Stimulated activated CD4-positive, alpha-beta T cell treated with anti-CD3 and anti-CD28 coated beads, Interleukin-2, amount 100 ng/mL, for 48 hours (primary cell): Measurements from ENCODE around the gene PKP1.

Source experiments
- DNase-seq, 2 donors: peaks; one replicate each; pipeline ENCODE4 v3.0.0-alpha.2; 2020

PKP1 gene

DNA sequence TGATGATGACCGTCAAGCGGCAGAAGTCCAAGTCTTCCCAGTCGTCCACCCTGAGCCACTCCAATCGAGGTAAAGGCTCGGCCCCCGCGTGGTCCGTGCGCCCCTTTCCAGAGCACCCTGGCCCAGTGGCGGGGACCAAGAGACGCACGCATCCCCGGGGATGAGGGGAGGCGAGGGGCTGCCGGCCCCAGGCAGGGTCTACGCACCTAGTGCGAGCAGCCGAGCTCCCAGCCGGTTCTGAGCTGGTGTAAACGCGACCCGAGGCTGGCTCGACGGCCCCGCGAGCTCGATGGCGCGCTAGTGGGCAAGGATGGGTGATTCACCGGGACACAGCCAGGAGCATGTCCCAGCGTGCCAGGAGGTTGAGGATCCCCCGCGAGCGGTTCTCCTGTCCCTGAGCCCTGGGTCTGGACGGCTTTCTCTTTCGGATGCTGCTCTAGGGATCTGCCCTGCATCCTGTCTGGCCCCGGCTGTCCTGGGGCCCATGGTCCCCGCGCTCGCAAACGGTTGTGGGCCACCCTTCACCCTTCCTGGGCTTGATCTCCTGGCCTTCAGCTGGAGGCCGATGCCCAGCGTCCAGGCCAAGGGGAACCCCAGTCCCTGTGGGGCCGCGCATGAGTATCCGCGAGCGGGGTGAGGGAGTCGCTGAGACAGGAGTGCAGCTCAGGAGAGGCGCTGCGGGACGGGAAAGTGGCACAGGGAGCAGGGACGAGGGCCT is 689 bp downstream of the PKP1 start:
- DNase-seq: no peak

DNA sequence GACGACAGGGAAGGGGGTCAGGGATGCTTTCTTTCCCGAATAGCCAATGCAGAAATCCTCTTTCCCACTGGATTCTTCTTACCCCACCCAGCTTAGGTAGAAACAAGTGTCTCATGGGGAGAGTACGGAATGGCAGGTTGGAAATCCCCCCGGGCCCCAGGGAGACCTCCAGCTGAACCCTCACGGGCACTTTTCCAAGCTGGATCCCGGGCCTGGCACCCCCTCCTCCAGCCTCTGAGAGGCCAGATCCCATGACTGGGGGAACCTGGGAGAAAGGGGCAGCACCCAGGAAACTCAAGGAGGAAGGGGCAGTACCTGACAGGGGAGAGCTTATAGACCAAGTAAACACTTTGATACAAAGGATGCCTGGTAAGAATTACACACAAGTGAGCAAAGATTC is 1.3 kb downstream of the PKP1 start:
- no peak for DNase-seq

GRCh38 chr1:201285846-201286245 is 2.5 kb downstream of the PKP1 start:
- DNase-seq: no peak

DNA sequence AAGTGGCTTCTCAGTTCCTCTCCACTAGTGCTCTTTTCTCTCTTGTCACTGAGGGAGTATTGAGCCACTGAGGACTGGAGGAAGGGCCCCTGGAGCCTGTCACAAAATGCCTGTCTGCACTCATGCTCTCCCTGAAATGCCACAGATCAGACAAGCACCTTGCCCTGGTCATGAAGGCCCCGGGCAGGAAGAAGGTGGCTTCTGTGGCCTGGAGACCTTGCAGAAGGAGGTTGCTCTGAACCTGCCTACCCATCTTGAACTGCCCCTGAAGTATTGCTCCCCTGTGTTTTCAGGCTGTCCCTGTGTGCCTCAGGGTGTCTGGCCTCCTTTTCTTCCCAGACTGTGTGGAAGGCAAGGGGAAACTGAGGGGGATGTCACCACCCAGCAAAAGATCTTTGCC is 3.1 kb downstream of the PKP1 start:
- no peak for DNase-seq

- DNase-seq: no peak
These were observed 4.7 kb downstream of the PKP1 start for GRCh38 chr1:201288007-201288406.

DNA sequence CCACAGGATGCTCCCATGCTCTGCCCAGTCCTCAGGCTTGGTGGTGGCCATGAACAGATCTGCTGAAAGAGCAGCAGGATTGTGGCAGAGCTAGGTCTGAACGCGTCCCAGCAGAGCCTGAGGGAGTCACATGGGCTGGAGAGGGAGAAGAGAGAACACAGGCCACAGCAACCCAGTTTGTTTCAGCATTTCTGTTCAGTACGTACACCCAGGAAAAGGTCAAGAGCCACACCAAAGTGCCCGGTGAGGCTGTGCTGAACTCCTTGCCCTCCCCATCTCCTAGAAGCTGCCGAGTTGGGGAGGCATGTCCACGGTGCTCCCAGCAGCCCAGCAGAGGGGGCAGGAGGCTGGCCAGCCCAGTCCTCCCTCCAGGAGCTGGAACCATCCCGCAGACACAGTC is 5.5 kb downstream of the PKP1 start:
- DNase-seq: no peak

DNA sequence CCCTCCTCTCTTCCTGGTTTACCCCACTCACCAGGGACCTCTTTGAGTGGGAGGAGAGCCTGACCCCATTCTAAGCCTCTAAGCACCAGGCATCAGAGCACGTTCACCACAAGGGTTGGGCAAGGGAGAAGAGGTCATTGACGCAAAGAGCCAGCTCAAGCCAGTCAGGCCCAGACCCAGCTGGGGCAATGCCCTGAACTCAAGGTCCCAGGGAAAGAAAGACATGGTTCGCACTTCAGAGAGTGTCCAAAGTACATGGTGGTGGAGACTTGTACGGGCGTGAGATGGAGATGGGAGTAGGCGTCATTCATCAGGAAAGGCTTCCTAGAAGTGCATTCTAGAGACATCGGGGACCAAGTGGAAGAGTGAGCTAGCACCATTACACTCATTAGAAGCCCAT is 7.2 kb downstream of the PKP1 start:
- DNase-seq: no peak

GRCh38 chr1:201291916-201292315 is 8.6 kb downstream of the PKP1 start:
- DNase-seq: no peak

GRCh38 chr1:201294876-201295275 is 11.6 kb downstream of the PKP1 start:
- no peak for DNase-seq

GRCh38 chr1:201295346-201295745 is 12.0 kb downstream of the PKP1 start:
- DNase-seq: no peak

GRCh38 chr1:201295861-201296260 is 12.6 kb downstream of the PKP1 start:
- DNase-seq: no peak

DNA sequence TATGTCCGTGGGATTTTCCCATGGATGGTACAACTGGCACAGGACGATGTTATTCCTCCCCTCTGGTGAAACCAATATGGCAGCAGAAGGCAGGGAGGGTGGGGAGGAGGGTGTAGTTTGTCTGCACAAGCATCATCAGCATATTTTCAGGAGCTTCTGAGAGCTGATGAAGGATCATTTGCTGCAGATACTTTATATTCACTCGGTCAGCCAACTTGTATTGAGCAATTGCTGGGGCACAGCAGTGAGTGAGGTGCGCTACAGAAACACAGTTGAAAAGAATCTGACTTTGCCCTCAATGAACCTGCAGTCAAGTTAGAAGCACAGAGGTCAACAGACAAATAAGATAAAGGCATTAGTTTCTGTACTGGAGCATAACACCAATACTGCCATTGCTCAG is 13.0 kb downstream of the PKP1 start:
- no peak for DNase-seq

DNA sequence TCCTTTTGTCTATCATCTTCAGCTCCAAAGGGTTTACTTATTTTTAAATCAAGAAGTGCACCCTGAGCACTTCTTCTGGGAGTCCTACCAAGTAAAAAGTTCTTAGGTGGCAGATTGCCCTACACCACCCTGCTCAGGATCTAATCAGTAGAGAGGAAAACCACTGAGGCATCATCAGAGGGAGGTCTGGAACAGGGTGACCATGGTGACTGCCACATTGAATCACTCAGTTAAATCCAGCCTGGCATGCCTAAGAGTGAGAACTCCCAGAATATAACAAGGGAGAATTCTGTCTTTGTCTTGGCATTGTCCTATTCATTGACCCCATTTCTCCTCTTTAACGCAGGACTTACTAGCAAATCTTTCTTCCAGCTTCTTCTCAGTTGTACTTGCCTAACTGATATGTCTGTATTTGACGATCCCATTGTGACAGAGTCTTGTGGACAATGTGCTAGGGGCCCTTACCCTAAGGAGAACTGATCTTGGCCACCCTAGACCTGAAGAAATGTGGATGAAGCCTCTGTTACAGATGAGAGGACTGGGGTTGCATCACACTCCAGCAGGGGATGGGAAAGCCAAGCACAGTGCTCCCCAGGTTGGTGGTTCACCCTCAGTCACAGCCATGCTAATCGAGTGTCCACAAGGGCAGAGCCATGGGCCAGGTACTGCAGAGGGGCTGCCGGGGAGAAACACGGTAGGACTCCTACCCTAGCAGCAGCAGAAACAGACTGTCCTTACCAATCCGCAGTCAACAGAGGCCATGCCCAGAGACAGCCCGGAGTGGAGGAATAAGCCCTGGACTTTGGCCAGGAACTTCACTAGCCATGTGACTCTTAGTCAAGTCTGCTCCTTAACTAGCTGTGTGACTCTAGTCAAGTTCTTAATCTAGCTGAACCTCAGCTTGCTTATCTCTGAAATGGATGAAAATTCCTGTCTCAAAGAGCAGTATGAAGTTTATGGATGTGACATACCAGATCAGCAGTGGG is 15.4 kb downstream of the PKP1 start:
- no peak for DNase-seq

GRCh38 chr1:201299968-201300367 is 16.7 kb downstream of the PKP1 start:
- no peak for DNase-seq

- no peak for DNase-seq
These were observed 17.3 kb downstream of the PKP1 start for GRCh38 chr1:201300641-201301040.

GRCh38 chr1:201302163-201303152 is 19.2 kb downstream of the PKP1 start:
- DNase-seq: no peak

DNA sequence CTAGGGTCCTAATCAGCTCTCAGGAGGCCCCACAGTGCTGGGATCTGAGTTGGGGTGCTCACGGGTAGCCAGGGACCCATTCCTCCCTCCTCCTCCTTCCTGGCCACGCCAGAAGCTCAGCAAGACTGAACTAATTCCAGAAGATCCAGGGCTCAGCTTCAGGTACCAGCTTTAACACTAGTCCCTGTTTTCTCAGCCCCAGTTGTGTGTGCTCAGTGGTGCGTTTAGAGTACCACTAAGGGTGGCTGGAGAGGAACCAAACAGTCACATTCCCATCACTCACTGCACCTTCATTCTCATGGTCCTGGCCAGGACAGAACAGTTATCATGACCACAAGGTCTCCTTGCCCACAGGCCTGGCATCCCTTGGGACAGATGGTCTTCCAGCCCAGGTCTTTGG is 20.8 kb downstream of the PKP1 start:
- DNase-seq: no peak

DNA sequence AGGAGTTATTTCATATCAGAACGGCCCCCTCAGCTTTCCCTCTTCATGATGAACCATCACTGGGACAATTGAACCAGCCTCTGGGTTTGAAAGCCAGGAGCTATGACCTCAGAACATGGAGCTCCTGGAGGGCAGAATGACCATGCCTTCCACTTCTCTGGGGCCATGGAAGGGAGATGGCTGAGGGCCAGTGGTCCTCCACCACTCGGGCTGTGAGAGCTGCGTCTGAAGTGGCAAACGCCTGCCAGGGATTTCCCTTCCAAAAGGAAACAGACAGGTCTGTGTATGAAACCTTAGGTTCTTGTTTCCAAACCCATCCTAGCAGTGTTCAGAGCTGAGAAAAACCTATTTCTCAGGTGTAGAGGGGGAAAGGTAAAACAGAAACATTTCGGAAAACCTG is 22.5 kb downstream of the PKP1 start:
- no peak for DNase-seq

DNA sequence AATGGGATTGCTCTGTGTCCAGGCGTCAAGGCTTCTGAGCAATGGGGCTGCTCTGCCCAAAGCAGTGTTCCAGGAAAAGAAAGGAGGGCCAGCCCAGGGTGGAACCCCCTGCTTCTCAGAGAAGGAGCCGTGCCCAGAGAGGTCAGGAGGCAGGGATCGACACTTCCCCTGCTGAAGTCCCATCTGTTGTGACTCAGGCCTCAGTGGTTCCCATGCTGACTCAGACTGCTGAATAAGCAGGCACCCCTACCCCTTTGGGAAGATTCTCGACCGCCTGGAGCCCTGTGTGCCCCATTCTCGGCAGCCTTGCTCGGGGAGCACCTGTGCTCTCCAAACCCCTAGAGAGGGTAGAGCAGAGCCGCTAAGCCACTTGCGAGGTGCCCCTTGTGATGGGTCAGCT is 23.9 kb downstream of the PKP1 start:
- DNase-seq: no peak

GRCh38 chr1:201307760-201308499 is 24.6 kb downstream of the PKP1 start:
- no peak for DNase-seq

DNA sequence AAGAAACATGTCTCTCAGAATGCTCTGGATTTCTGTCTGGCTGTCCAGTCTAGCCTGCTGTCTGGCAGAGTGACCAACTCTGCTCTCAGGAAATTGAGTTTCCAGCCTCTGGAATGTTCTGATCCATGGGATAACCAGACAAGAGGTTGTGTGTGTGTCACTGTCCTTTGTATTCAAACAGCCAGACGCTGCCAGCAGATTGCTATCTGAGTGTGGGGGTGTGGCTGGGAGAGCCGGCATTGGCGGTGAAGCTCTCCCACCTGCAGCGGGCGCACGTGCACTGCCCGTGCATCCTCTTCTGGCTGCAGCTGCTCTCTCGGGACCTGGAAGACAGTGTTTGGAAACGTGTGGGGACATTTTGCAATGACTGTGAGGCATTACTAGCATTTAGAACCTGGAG is 26.1 kb downstream of the PKP1 start:
- no peak for DNase-seq
